ENCODE results near the gene SLITRK4.

SLITRK4 gene

GRCh38 chrX:143635915-143636314, at the start of gene SLITRK4:
SLITRK4 (minus strand) TSS chrX:143636101; CDS start chrX:143631108, 4,993 bp downstream.
- DNase-seq (ENCODE audit: low read depth), result no peak
- H3K4me3 ChIP-seq (ENCODE audit: low read depth, low read length), result no peak within 1 kb of the TSS
- TF ChIP-seq CTCF (IDR thresholded peaks at IDR 0.05; ENCODE audit: insufficient read depth, low read depth, low read length, missing control alignments), result no peak

GRCh38 chrX:143683486-143683885, 47.6 kb upstream of the SLITRK4 start:
- DNase-seq (ENCODE audit: low read depth), result no peak
- TF ChIP-seq CTCF (IDR thresholded peaks at IDR 0.05; ENCODE audit: insufficient read depth, low read depth, low read length, missing control alignments), result no peak
- no peak overlapping the region for H3K4me3 ChIP-seq (ENCODE audit: low read depth, low read length)

GRCh38 chrX:143674926-143675325, 39.0 kb upstream of the SLITRK4 start:
- TF ChIP-seq CTCF (IDR thresholded peaks at IDR 0.05; ENCODE audit: insufficient read depth, low read depth, low read length, missing control alignments), result no peak
- DNase-seq (ENCODE audit: low read depth), result no peak

GRCh38 chrX:143669395-143669794, 33.5 kb upstream of the SLITRK4 start:
- DNase-seq (ENCODE audit: low read depth), result no peak
- TF ChIP-seq CTCF (IDR thresholded peaks at IDR 0.05; ENCODE audit: insufficient read depth, low read depth, low read length, missing control alignments), result no peak
- H3K4me3 ChIP-seq (ENCODE audit: low read depth, low read length), result no peak overlapping the region

More at GRCh38 chrX:143674926-143675325, 39.0 kb upstream of the SLITRK4 start:
- no peak overlapping the region for H3K4me3 ChIP-seq (ENCODE audit: low read depth, low read length)

- H3K4me3 ChIP-seq (ENCODE audit: low read depth, low read length), result no peak overlapping the region
- TF ChIP-seq CTCF (IDR thresholded peaks at IDR 0.05; ENCODE audit: insufficient read depth, low read depth, low read length, missing control alignments), result peak; percentile 33
- peak; percentile 3 for DNase-seq (ENCODE audit: low read depth)
These were observed 28.4 kb upstream of the SLITRK4 start for GRCh38 chrX:143664302-143664701.

GRCh38 chrX:143663755-143664154, 27.9 kb upstream of the SLITRK4 start:
- no peak overlapping the region for H3K4me3 ChIP-seq (ENCODE audit: low read depth, low read length)
- TF ChIP-seq CTCF (IDR thresholded peaks at IDR 0.05; ENCODE audit: insufficient read depth, low read depth, low read length, missing control alignments), result no peak
- DNase-seq (ENCODE audit: low read depth), result no peak

GRCh38 chrX:143661286-143661685, 25.4 kb upstream of the SLITRK4 start:
- no peak overlapping the region for H3K4me3 ChIP-seq (ENCODE audit: low read depth, low read length)
- TF ChIP-seq CTCF (IDR thresholded peaks at IDR 0.05; ENCODE audit: insufficient read depth, low read depth, low read length, missing control alignments), result no peak
- no peak for DNase-seq (ENCODE audit: low read depth)

Data from GM12865 (cell line).